HCT116 (cell line): ENCODE data around the gene LRRC74A.

Source experiments
- POLR2A ChIP-seq: IDR thresholded peaks from 2 replicates; pipeline ENCODE4 v1.7.0; 2011; ENCODE audit warnings: borderline replicate concordance; ENCODE audit not compliant: insufficient read depth, insufficient read length; ENCODE audit errors: extremely low read depth
- YY1 ChIP-seq: IDR thresholded peaks from 2 replicates; pipeline ENCODE4 v1.6.1; 2011; ENCODE audit warnings: low read length, low read depth, moderate library complexity, mild to moderate bottlenecking; ENCODE audit not compliant: insufficient replicate concordance; ENCODE audit errors: extremely low read depth
- TF ChIP-seq, protein P1 (sequence below), 3 experiments: fragments of 200-600 bp in 1 of 3; sonication (generic) in 1 of 3; IDR thresholded peaks in 2 of 3; conservative IDR thresholded peaks in 1 of 3; 2 replicates each; pipeline ENCODE4 v1.5.1; 2012 to 2017; ENCODE audit warnings: low read depth in 2 of 3, low read length in 2 of 3, antibody characterized with exemption in 1 of 3, borderline replicate concordance in 1 of 3, control low read depth in 1 of 3, mild to moderate bottlenecking in 1 of 3, mixed read lengths in 1 of 3, mixed run types in 1 of 3, moderate library complexity in 1 of 3; ENCODE audit not compliant: insufficient read depth in 1 of 3

DNA sequence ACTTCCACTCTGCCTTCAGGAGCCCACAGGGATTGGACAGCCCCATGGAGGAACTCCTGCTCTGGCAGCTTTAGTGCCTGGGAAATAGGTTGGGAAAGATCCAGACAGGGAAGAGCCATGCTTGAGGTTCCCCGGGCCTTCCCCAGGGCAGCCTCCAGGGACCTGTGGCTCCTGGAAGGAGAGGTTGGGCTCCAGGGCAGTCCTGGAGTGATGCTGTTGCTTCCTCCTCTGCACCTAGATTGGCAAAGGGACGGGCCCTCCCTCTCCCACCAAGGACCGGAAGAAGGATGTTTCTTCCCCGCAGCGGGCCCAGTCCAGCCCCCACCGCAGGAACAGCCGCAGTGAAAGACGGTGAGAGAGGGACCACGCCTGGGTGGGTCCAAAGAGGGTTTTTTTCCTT is 48.5 kb upstream of the LRRC74A start:
- TF ChIP-seq, protein P1, sequence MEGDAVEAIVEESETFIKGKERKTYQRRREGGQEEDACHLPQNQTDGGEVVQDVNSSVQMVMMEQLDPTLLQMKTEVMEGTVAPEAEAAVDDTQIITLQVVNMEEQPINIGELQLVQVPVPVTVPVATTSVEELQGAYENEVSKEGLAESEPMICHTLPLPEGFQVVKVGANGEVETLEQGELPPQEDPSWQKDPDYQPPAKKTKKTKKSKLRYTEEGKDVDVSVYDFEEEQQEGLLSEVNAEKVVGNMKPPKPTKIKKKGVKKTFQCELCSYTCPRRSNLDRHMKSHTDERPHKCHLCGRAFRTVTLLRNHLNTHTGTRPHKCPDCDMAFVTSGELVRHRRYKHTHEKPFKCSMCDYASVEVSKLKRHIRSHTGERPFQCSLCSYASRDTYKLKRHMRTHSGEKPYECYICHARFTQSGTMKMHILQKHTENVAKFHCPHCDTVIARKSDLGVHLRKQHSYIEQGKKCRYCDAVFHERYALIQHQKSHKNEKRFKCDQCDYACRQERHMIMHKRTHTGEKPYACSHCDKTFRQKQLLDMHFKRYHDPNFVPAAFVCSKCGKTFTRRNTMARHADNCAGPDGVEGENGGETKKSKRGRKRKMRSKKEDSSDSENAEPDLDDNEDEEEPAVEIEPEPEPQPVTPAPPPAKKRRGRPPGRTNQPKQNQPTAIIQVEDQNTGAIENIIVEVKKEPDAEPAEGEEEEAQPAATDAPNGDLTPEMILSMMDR (IDR thresholded peaks at IDR 0.05 in 2 of 3, conservative IDR thresholded peaks at IDR 0.05 in 1 of 3; ENCODE audit: borderline replicate concordance in 1 of 3, insufficient read depth in 1 of 3, low read depth in 2 of 3, low read length in 2 of 3): no peak
- TF ChIP-seq YY1 (no peak), POLR2A (no peak)
